Urinary bladder (tissue), 4 donors: ENCODE measurements around the gene NSMCE1. TPM values are rescaled to one million over a fixed set of nuclear protein-coding genes. Genes with fewer than 3 reads are reported as not detected.
A peak's percentile ranks its signal among the peaks of the same experiment; 100 is the strongest.
"Not testable (repeated sequence)": the region's sequence is repeated elsewhere in the genome, so short reads cannot be mapped to it uniquely, and the experiment has no call there.

Experiments used
- DNase-seq: peaks from one replicate; pipeline ENCODE4 v3.0.0-alpha.2; 2015; ENCODE audit errors: extremely low spot score
- H3K27ac ChIP-seq: one replicate; pipeline ENCODE4 v1.5.1; 2013; ENCODE audit warnings: low read depth, mild to moderate bottlenecking, moderate library complexity
- H3K36me3 ChIP-seq: one replicate; pipeline ENCODE4 v1.6.1; 2013; ENCODE audit warnings: mild to moderate bottlenecking, moderate library complexity; ENCODE audit not compliant: insufficient read depth
- H3K4me1 ChIP-seq: one replicate; pipeline ENCODE4 v1.6.1; 2013; ENCODE audit warnings: mild to moderate bottlenecking, moderate library complexity; ENCODE audit not compliant: insufficient read depth
- H3K4me3 ChIP-seq: one replicate; pipeline ENCODE4 v1.5.1; 2013; ENCODE audit warnings: low read depth, low read length
- WGBS: extraction: QIAGEN DNeasy Blood & Tissue Kit; methylation state at CpG from one replicate; pipeline ENCODE4 v1.1.7; 2013; 5-methylcytosine and 5-hydroxymethylcytosine counted together
- polyA plus RNA-seq: library from polyadenylated mRNA; stranded (reverse); fragments of 200-250 nt; gene quantifications from one replicate; pipeline ENCODE4 v1.2.3, GENCODE V29; 2013
- total RNA-seq: library from RNA; depleted of rRNA; stranded (reverse); fragments of >200 nt; gene quantifications from one replicate; pipeline ENCODE4 v1.2.3, GENCODE V29; 2014
- donor health status: healthy with polysubstance abuse.
- donor health status: healthy.

The NSMCE1 gene
- total and polyA plus RNA-seq, 2 donors, result 33.9 to 76.3 TPM

DNA sequence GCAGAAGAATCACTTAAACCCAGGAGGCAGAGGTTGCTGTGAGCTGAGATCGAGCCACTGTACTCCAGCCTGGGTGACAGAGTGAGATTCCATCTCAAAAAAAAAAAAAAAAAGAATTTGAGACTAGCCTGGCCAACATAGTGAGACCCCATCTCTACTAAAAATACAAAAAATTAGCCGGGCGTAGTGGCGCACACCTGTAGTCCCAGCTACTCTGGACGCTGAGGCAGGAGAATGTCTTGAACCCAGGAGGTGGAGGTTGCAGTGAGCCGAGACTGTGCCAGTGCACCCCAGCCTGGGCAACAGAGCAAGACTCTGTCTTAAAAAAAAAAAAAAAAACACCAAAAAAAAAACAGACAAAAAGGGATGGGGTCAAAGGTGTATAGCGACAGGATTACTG is 4.1 kb upstream of the NSMCE1 start:
- WGBS, result 97% methylated on average over 7 of the region's 7 CpGs
- DNase-seq, H3K4me3 ChIP-seq, H3K27ac ChIP-seq, H3K36me3 ChIP-seq, H3K4me1 ChIP-seq: not testable (repeated sequence)

DNA sequence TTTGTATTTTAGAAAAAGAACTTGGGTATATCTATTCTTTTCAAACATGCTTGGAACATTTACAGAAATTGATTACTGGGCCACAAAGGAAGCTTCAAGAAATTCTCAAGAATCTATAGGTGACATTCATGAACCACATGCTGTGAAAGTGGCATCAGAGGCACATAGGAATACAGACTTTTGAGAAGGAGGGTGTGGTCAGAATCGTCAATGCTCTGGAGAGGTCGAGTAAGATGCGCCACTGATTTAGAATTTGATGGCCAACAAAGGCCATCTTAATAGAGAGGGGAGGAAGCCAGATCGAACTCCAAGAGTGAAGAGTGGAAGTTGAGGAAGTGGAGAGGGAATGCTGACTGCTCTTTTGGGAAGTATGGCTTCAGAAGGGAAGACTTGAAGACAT is 3.5 kb upstream of the NSMCE1 start:
- Histone ChIP-seq H3K27ac (no peak overlapping the region), H3K4me3 (no peak overlapping the region), H3K36me3 (no peaks in the 10 kb centered on the region), H3K4me1 (peaks cover 2% of the 10 kb centered on the region)
- no peak for DNase-seq
- 92% methylated on average over 4 of the region's 4 CpGs for WGBS

DNA sequence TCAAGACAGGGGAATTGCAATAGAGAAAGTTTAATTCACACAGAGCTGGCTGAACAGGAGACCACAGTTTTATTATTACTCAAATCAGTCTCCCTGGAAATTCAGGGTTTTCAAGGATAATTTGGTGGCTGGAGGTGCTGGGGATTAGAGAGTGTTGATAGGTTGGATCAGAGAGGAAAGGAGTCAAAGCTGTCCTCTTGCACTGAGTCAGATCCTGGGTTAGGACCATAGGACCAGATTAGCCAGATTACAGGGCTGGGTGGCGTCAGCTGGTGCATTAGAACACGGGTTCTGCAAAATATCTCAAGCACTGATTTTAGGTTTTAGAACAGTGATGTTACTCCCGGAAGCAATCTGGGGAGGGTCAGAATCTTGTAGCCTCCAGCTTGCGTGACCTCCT is 1.8 kb upstream of the NSMCE1 start:
- no peaks in the 10 kb centered on the region for H3K36me3 ChIP-seq
- WGBS, result 89% methylated on average over 4 of the region's 4 CpGs
- no peak overlapping the region for H3K27ac ChIP-seq
- no peak overlapping the region for H3K4me3 ChIP-seq
- no peak for DNase-seq
- peaks cover 2% of the 10 kb centered on the region for H3K4me1 ChIP-seq

DNA sequence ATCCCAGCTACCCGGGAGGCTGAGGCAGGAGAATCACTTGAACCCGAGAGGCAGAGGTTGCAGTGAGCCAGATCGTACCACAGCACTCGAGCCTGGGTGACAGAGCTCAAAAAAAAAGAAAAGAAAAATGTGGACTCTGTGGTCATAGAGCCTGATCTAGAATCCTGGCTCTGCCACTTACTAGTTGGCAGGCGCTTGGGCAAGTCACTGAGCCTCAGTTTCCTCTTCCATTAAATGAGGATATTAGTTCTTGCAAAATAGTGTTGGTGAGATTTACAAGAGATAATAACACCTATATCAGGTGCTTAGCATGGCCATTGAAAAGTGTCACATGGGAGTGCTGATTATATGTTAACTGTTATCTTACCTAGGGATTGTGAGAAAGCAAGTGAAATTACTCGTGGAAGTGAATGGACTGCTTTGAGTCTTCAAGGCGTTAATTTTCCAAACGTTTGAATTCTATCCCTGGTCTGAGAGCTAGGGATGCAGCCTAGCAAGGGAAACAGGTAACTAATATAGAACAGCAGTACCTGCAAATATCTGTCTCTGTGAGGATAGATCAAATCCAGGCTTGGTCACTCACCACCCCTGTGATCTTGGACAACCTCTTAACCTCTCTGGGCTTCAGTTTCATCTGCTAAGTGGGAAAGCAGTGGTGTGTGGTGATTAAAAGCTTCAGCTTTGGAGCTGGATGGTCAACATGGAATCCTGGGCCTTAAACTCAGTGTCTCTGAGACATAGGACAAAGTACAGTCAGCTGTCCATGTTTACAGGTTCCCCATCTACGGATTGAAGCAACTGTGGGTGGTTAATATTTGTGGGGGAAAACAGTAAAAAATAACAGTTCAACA is 953 bp upstream of the NSMCE1 start:
- WGBS, result 82% methylated on average over 9 of the region's 9 CpGs
- no peak for DNase-seq
- Histone ChIP-seq H3K36me3 (no peaks in the 10 kb centered on the region), H3K4me1 (peaks cover 2% of the 10 kb centered on the region), H3K4me3 (no peak overlapping the region), H3K27ac (no peak overlapping the region)

DNA sequence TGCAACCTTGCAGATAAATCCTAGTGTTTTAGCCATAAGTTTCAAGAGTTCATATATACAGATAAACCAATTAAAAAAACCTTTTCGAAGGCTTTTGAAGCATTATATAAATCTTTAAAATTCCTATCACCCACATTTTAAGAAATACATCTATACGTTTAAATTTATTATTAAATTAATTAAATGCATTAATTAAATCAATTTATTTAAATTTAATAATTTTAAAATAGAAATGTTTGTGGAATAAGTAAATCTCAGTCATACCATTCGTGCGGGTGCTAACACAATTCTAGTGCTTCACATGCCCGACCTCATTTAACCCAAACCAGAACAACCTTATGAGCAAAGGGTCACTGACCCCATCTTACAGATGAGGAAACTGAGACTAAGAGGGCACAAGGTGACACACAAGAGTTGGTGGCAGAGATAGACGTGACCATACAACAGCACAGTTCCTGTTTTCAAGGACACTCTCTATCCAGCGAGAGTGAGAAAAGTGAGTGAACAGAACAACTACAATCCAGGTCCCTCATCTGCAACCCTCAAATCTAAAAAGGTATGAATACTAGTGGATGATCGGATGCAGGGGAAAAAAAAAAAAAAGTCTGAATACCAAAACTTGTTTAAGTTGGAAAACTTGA is 1.4 kb downstream of the NSMCE1 start:
- WGBS, result 89% methylated on average over 8 of the region's 8 CpGs
- Histone ChIP-seq H3K36me3 (no peaks in the 10 kb centered on the region), H3K4me3 (no peak overlapping the region), H3K27ac (no peak overlapping the region), H3K4me1 (peaks cover 2% of the 10 kb centered on the region)
- no peak for DNase-seq

DNA sequence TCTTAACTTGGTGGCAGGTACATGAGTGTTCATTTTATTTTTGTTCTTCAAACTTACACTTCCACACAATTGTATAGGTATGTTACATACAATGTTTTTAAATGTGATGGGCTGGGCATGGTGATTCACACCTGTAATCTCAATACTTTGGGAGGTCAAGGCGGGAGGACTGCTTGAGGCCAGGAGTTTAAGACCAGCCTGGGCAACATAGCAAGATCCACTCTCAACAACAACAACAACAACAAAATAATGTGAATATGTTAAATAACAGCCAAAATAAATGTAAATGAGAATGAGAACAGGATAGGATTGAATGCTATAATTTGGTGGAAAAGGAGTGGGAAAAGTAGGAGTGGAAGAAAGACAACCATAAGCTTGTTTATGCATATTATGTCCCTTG is 2.6 kb downstream of the NSMCE1 start:
- H3K36me3 ChIP-seq, result no peaks in the 10 kb centered on the region
- H3K27ac ChIP-seq, result no peak overlapping the region
- no peak for DNase-seq
- 96% methylated on average over 1 of the region's 1 CpG for WGBS
- peaks cover 2% of the 10 kb centered on the region for H3K4me1 ChIP-seq
- H3K4me3 ChIP-seq, result no peak overlapping the region

DNA sequence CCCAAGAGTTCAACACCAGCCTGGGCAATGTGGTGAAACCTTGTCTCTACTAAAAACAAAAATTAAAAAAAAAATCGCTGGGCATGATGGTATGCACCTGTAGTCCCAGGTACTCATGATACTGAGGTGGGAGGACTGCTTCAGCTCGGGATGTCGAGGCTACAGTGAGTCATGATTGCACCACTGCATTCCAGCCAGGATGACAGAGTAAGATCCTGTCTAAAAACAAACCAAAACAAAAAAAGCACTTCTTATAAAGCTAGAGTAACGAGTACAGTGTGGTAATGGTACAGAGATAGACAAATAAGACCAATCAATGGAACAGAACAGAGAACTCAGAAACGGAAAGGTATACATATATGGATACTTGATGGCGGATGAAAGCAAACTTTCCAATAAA is 4.4 kb downstream of the NSMCE1 start:
- Histone ChIP-seq H3K36me3 (peaks cover 1% of the 10 kb centered on the region), H3K27ac (no peak overlapping the region), H3K4me1 (peaks cover 2% of the 10 kb centered on the region), H3K4me3 (no peak overlapping the region)
- WGBS, result 70% methylated on average over 6 of the region's 6 CpGs
- DNase-seq, result no peak

DNA sequence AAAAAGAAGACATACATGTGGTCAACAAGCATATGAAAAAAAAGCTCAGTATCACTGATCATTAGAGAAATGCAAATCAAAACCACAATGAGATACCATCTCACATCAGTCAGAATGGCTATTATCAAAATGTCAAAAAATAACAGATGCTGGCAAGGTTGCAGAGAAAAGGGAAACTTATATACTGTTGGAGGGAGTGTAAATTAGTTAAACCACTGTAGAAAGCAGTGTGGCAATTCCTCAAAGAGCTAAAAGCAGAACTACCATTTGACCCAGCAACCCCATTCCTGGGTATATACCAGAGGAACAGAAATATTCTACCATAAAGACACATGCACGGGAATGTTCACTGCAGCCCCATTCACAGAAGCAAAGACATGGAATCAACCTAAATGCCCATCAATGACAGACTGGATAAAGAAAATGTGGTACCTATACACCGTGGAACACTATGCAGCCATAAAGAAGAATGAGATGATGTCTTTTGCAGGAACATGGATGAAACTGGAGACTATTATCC is 5.6 kb downstream of the NSMCE1 start:
- not testable (repeated sequence) for DNase-seq, H3K27ac ChIP-seq, H3K36me3 ChIP-seq, H3K4me3 ChIP-seq, H3K4me1 ChIP-seq
- WGBS, result 89% methylated on average over 2 of the region's 2 CpGs

DNA sequence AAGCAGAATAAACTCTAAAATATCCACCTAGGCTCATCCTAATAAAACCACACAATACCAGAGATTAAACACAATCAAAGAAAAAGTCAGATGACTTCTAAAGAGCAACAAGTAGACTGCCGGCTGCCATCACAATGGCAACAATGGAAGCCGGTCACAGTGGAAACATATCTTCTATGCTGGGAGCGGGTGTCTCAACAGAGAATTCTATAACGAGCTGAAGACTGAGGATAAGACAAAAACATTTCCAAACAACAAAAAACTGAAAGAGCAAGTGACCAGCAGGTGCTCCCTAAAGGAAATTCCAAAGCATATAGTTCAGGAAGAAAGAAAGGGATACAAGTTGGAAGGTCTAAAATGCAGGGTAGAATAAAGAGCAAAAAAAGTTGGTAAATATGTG is 8.9 kb downstream of the NSMCE1 start:
- Histone ChIP-seq H3K36me3 (peaks cover 3% of the 10 kb centered on the region), H3K4me1 (peaks cover 1% of the 10 kb centered on the region), H3K4me3 (no peak overlapping the region), H3K27ac (no peak overlapping the region)
- 87% methylated on average over 4 of the region's 4 CpGs for WGBS
- no peak for DNase-seq

DNA sequence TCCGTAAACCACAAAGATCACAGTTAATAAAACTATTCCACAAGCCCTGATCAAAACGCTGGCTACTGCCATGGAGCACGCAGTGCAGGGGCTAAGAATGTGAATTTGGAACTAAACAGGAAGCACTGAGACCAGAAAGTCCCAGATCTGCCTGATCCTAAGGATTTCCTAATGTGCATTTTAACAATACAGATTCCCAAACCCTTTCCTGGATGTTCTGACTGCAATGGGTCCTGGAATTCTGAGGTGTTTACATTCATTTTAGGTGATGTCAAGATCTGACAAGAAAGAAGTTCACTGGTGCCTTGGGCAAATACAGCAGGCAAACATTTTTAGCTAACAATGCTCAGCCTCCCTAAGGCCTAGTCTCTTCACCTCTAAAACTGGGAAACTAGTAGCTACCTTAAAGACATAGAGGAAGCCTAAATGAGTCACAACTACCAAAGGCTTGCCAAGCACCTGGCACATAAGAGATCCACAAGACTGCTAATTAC is 10.3 kb downstream of the NSMCE1 start:
- Histone ChIP-seq H3K4me1 (peaks cover 1% of the 10 kb centered on the region), H3K4me3 (no peak overlapping the region), H3K36me3 (peaks cover 3% of the 10 kb centered on the region), H3K27ac (peak overlapping the region; percentile 72)
- no peak for DNase-seq
- WGBS, result 34% methylated on average over 3 of the region's 3 CpGs

DNA sequence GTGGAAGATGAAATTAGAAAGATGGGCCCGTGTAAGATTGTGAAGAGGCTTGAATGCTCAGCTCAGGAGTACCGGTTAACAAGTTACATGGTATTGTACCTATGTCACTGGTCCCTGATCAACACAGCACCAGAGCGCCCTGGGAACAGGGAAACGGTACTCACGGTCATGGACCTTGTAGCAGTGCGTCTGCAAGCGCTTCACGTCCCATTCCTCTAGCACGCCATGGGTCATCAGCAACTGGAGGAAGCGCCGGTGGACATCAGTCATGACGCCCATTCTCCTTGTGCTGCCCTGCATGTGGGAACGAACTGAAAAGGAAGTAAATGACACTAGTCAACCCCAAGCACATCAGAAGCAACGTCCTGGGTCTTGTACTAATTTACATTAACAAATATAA is 11.3 kb downstream of the NSMCE1 start:
- peaks cover 3% of the 10 kb centered on the region for H3K36me3 ChIP-seq
- no peak overlapping the region for H3K27ac ChIP-seq
- no peak overlapping the region for H3K4me3 ChIP-seq
- WGBS, result 89% methylated on average over 14 of the region's 14 CpGs
- peaks cover 1% of the 10 kb centered on the region for H3K4me1 ChIP-seq
- DNase-seq, result no peak

DNA sequence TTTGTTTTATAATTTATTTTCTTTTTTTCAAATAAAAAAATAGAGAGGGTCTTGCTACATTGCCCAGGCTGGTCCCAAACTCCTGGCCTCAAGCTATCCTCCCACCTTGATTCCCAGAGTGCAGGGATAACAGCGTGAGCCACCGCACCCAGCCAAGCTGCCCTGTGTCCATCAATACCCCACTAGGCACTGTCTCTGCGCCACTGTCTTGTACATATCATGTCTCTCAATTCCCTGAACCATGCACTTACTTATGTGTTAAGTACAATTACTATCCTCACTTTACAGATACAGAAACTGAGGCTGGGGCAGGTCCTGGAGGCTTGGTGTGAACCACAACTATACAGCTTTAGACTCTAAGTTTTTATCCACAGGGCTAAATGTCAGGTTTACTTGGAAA is 11.7 kb downstream of the NSMCE1 start:
- Histone ChIP-seq H3K36me3 (peaks cover 3% of the 10 kb centered on the region), H3K27ac (no peak overlapping the region), H3K4me1 (peaks cover 1% of the 10 kb centered on the region), H3K4me3 (no peak overlapping the region)
- 97% methylated on average over 3 of the region's 3 CpGs for WGBS
- DNase-seq, result no peak

DNA sequence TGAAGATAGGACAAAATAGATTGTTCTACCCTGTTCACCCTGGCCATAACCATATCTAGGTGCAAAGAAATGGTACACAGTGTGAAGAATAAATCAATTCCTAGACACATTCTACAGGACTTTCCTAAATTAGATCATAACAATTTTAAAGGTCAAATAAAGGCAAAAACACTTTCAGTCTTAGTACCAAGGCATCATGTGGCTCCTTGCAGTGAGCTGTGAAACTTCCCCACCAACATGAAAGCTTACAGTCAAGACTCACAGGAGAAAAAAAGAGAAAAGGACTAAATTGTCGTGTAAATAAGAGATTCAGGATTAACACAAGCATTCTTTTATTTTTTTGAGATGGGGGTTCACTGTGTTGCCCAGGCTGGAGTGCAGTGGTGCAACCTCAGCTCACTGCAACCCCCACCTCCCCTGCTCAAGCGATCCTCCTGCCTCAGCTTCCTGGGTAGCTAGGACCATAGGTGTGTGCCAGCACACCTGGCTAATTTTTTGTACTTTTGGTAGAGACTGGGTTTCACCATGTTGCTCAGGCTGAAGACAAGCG is 14.2 kb downstream of the NSMCE1 start:
- no peak overlapping the region for H3K4me3 ChIP-seq
- H3K36me3 ChIP-seq, result peaks cover 2% of the 10 kb centered on the region
- no peak for DNase-seq
- H3K27ac ChIP-seq, result no peak overlapping the region
- H3K4me1 ChIP-seq, result peaks cover 1% of the 10 kb centered on the region
- 88% methylated on average over 3 of the region's 3 CpGs for WGBS

DNA sequence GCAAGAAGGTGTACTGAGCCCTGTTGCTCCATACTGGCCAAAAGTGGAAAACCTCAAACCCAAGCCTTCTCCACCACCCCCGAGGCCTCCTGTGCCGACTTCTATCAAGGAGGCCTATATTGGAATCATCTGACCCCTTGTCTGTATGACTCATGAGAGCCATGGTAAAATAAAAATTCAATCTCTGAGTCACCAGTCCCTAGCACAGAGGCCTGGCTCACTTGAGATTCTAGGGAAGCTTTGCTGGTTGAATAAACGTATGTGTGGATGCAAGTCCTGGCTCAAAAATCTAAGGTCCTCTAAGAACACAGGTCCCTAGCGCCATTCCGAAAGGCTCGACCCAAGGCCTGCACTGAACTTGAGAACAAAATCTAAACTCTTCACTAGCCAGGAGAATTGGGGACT is 15.0 kb downstream of the NSMCE1 start:
- no peak for DNase-seq
- 77% methylated on average over 6 of the region's 6 CpGs for WGBS
- H3K4me3 ChIP-seq, result no peak overlapping the region
- peaks cover 2% of the 10 kb centered on the region for H3K36me3 ChIP-seq
- H3K27ac ChIP-seq, result no peak overlapping the region
- H3K4me1 ChIP-seq, result peaks cover 1% of the 10 kb centered on the region
